ENCODE results near the gene TSPAN11. TPM values are rescaled to one million over a fixed set of nuclear protein-coding genes. Genes with fewer than 3 reads are reported as not detected.
A peak's percentile ranks its signal among the peaks of the same experiment; 100 is the strongest.

Gene TSPAN11
- total RNA-seq, 4 donors from 2014 or later = 0.18 to 12.4 (median 1.5) TPM

DNA sequence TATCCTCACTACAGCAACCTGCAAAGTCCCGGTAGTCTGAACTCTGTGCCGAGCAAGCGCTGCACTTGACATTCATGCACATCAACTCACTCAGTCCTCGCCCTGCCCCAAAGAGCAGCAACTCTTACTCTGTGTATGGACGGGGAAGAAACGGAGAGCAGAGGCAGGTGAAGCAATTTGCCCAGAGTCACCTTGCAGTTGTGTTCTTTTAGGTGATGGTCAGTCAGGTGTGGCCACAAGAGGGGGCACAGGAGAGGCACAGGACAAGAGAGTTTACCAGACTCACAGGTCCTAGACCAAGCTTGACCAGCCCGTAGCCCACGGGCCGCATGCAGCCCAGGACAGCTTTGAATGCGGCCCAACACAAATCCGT, 39.1 kb downstream of the TSPAN11 start:
- H3K27me3 ChIP-seq = no peaks in the 10 kb centered on the region

GRCh38 chr12:30967026-30967425, 40.5 kb downstream of the TSPAN11 start:
- Histone ChIP-seq H3K9me3 (no peaks in the 10 kb centered on the region), H3K27me3 (no peaks in the 10 kb centered on the region), H3K4me3 (no peak overlapping the region), H3K27ac (no peak overlapping the region), H3K36me3 (no peaks in the 10 kb centered on the region), H3K4me1 (no peaks in the 10 kb centered on the region)
- TF ChIP-seq CTCF (IDR thresholded peaks at IDR 0.05) (no peak), POLR2A (IDR thresholded peaks at IDR 0.05) (no peak)
- DNase-seq = no peak

More for the DNA sequence above, 39.1 kb downstream of the TSPAN11 start:
- Histone ChIP-seq H3K27ac (no peak overlapping the region), H3K4me3 (no peak overlapping the region), H3K9me3 (no peaks in the 10 kb centered on the region), H3K36me3 (no peaks in the 10 kb centered on the region), H3K4me1 (no peaks in the 10 kb centered on the region)
- TF ChIP-seq POLR2A (IDR thresholded peaks at IDR 0.05) (no peak), CTCF (IDR thresholded peaks at IDR 0.05) (peak in 1 of 6 experiments; percentile 6)
- peak in 1 of 3 donors; percentile 32 for DNase-seq

DNA sequence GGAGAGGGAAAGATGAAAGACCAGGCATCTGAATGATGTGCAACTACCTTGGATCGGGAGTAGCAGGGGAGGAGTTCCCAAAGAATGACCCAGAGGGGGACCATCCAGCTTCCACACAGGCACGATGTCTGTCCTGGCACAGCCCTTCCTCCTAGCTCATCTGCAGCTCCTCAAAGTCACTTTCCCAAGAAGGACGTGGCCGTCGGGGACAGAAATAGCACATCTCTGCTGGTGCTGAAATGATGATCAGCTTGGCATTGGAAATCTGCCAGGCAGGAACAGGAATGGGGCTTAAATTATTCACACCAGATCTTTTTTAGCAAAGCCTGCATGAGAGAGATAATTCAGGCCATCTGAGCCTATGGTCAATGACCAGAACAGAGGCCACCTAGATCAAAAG, 41.7 kb downstream of the TSPAN11 start:
- H3K36me3 ChIP-seq = no peaks in the 10 kb centered on the region
- no peaks in the 10 kb centered on the region for H3K9me3 ChIP-seq
- no peak overlapping the region for H3K4me3 ChIP-seq
- H3K4me1 ChIP-seq = no peaks in the 10 kb centered on the region
- no peak for DNase-seq
- no peak overlapping the region for H3K27ac ChIP-seq
- TF ChIP-seq POLR2A (IDR thresholded peaks at IDR 0.05) (no peak), CTCF (IDR thresholded peaks at IDR 0.05) (no peak)
- no peaks in the 10 kb centered on the region for H3K27me3 ChIP-seq

- TF ChIP-seq CTCF (IDR thresholded peaks at IDR 0.05) (no peak), POLR2A (IDR thresholded peaks at IDR 0.05) (no peak)
- no peaks in the 10 kb centered on the region for H3K9me3 ChIP-seq
- no peak overlapping the region for H3K4me3 ChIP-seq
- no peaks in the 10 kb centered on the region for H3K4me1 ChIP-seq
- DNase-seq = no peak
- H3K27ac ChIP-seq = no peak overlapping the region
- H3K36me3 ChIP-seq = no peaks in the 10 kb centered on the region
- no peaks in the 10 kb centered on the region for H3K27me3 ChIP-seq
Observed at GRCh38 chr12:30969006-30969405, 42.5 kb downstream of the TSPAN11 start.

- H3K4me3 ChIP-seq = no peak overlapping the region
- no peak overlapping the region for H3K27ac ChIP-seq
- no peaks in the 10 kb centered on the region for H3K36me3 ChIP-seq
- H3K4me1 ChIP-seq = no peaks in the 10 kb centered on the region
- TF ChIP-seq CTCF (IDR thresholded peaks at IDR 0.05) (no peak), POLR2A (IDR thresholded peaks at IDR 0.05) (no peak)
- no peak for DNase-seq
- no peaks in the 10 kb centered on the region for H3K27me3 ChIP-seq
- no peaks in the 10 kb centered on the region for H3K9me3 ChIP-seq
Observed at GRCh38 chr12:30969606-30970395, 43.3 kb downstream of the TSPAN11 start.
